NT2/D1 (cell line): ENCODE measurements around the gene UBE2F.
"Not testable (repeated sequence)": the region's sequence is repeated elsewhere in the genome, so short reads cannot be mapped to it uniquely, and the experiment has no call there.

Experiments used
- DNase-seq: peaks from one replicate; pipeline ENCODE4 v3.0.0-alpha.2; 2011; ENCODE audit warnings: low read depth, low spot score
- H3K27me3 ChIP-seq: 2 replicates; pipeline ENCODE4 v1.6.0; 2011; ENCODE audit warnings: mild to moderate bottlenecking; ENCODE audit not compliant: insufficient read length, insufficient read depth
- H3K36me3 ChIP-seq: 2 replicates; pipeline ENCODE4 v1.6.1; 2011; ENCODE audit warnings: mild to moderate bottlenecking, low read length, mixed read lengths; ENCODE audit not compliant: insufficient read depth, insufficient read length
- H3K4me1 ChIP-seq: 2 replicates; pipeline ENCODE4 v1.5.1; 2011; ENCODE audit not compliant: insufficient read depth, insufficient read length
- H3K4me3 ChIP-seq: 2 replicates; pipeline ENCODE4 v1.5.1; 2011; ENCODE audit warnings: low read depth; ENCODE audit not compliant: insufficient read length
- H3K9ac ChIP-seq: 2 replicates; pipeline ENCODE4 v1.6.0; 2011; ENCODE audit warnings: low read depth; ENCODE audit not compliant: insufficient read length
- H3K9me3 ChIP-seq: 2 replicates; pipeline ENCODE4 v1.5.1; 2011; ENCODE audit warnings: mild to moderate bottlenecking, low read length; ENCODE audit not compliant: insufficient read depth
- SUZ12 ChIP-seq: IDR thresholded peaks from 2 replicates; pipeline ENCODE4 v1.6.1; 2011; ENCODE audit not compliant: insufficient read length, insufficient read depth; ENCODE audit errors: extremely low read depth
- YY1 ChIP-seq: IDR thresholded peaks from 2 replicates; pipeline ENCODE4 v1.6.1; 2011; ENCODE audit not compliant: insufficient read length, insufficient read depth
- ZNF274 ChIP-seq: IDR thresholded peaks from 2 replicates; pipeline ENCODE4 v1.6.1; 2011; ENCODE audit warnings: mild to moderate bottlenecking, low read depth, low read length

The UBE2F gene

GRCh38 chr2:238060542-238061314 is 93.9 kb downstream of the UBE2F start, which contains the start of gene SCLY:
Gene SCLY (plus strand): TSS chr2:238061001. CDS start chr2:238061055, 54 bp downstream.
- Histone ChIP-seq H3K36me3 (peaks cover 22% of the 10 kb centered on the region), H3K9ac (peak within 1 kb of the TSS; percentile 99), H3K27me3 (no peaks in the 10 kb centered on the region), H3K9me3 (peaks cover 15% of the 10 kb centered on the region; the same call in 1 of the 2 replicates), H3K4me3 (peak within 1 kb of the TSS; percentile 98), H3K4me1 (no peaks in the 10 kb centered on the region)
- peak; percentile 97 for DNase-seq
- TF ChIP-seq ZNF274 = no peak

- Histone ChIP-seq H3K4me3 (peak overlapping the region; percentile 98), H3K4me1 (no peaks in the 10 kb centered on the region), H3K36me3 (peaks cover 30% of the 10 kb centered on the region), H3K27me3 (no peaks in the 10 kb centered on the region), H3K9ac (peak overlapping the region; percentile 99), H3K9me3 (peaks cover 15% of the 10 kb centered on the region; the same call in 1 of the 2 replicates)
- TF ChIP-seq ZNF274 = no peak
- TF ChIP-seq SUZ12 = no peak
- no peak for TF ChIP-seq YY1
- peak; percentile 27 for DNase-seq
Observed at GRCh38 chr2:238061315-238062202, 94.7 kb downstream of the UBE2F start.

- H3K9ac ChIP-seq = peak overlapping the region; percentile 26
- no peaks in the 10 kb centered on the region for H3K27me3 ChIP-seq
- no peak for DNase-seq
- peaks cover 5% of the 10 kb centered on the region; the same call in 1 of the 2 replicates for H3K9me3 ChIP-seq
- no peak for TF ChIP-seq YY1
- no peak for TF ChIP-seq SUZ12
- no peak for TF ChIP-seq ZNF274
- H3K36me3 ChIP-seq = peaks cover 49% of the 10 kb centered on the region
- no peak overlapping the region for H3K4me3 ChIP-seq
- H3K4me1 ChIP-seq = no peaks in the 10 kb centered on the region
Observed at GRCh38 chr2:238063414-238064189, 96.8 kb downstream of the UBE2F start.

GRCh38 chr2:238064376-238064775 is 97.6 kb downstream of the UBE2F start:
- H3K9ac ChIP-seq = no peak overlapping the region
- H3K4me1 ChIP-seq = no peaks in the 10 kb centered on the region
- no peak for TF ChIP-seq ZNF274
- TF ChIP-seq SUZ12 = no peak
- no peak for TF ChIP-seq YY1
- no peaks in the 10 kb centered on the region; the same call in 1 of the 2 replicates for H3K9me3 ChIP-seq
- no peaks in the 10 kb centered on the region for H3K27me3 ChIP-seq
- H3K4me3 ChIP-seq = no peak overlapping the region
- H3K36me3 ChIP-seq = peaks cover 57% of the 10 kb centered on the region
- no peak for DNase-seq

- no peaks in the 10 kb centered on the region for H3K4me1 ChIP-seq
- H3K9me3 ChIP-seq = no peaks in the 10 kb centered on the region
- DNase-seq = no peak
- no peak for TF ChIP-seq ZNF274
- TF ChIP-seq YY1 = no peak
- no peak for TF ChIP-seq SUZ12
- H3K9ac ChIP-seq = no peak overlapping the region
- H3K27me3 ChIP-seq = no peaks in the 10 kb centered on the region
- no peak overlapping the region for H3K4me3 ChIP-seq
- peaks cover 64% of the 10 kb centered on the region for H3K36me3 ChIP-seq
Observed at GRCh38 chr2:238065071-238065846, 98.4 kb downstream of the UBE2F start.

- H3K36me3 ChIP-seq = peaks cover 74% of the 10 kb centered on the region
- TF ChIP-seq SUZ12 = no peak
- TF ChIP-seq YY1 = no peak
- no peak for TF ChIP-seq ZNF274
Observed at GRCh38 chr2:238066218-238066617, 99.4 kb downstream of the UBE2F start.

GRCh38 chr2:238066718-238067117 is 99.9 kb downstream of the UBE2F start:
- H3K9ac ChIP-seq, DNase-seq, H3K9me3 ChIP-seq, H3K27me3 ChIP-seq, H3K4me1 ChIP-seq, H3K4me3 ChIP-seq: not testable (repeated sequence)
- H3K36me3 ChIP-seq = peaks cover 79% of the 10 kb centered on the region

More at GRCh38 chr2:238066218-238066617, 99.4 kb downstream of the UBE2F start:
- H3K9ac ChIP-seq = no peak overlapping the region
- no peaks in the 10 kb centered on the region for H3K27me3 ChIP-seq
- no peak overlapping the region for H3K4me3 ChIP-seq
- DNase-seq = no peak
- H3K9me3 ChIP-seq = no peaks in the 10 kb centered on the region
- H3K4me1 ChIP-seq = no peaks in the 10 kb centered on the region
